ENCODE data around the gene MICU1. TPM values are rescaled to one million over a fixed set of nuclear protein-coding genes. Genes with fewer than 3 reads are reported as not detected.

The MICU1 gene
- total RNA-seq, 3 donors from 2014 or later (not counting 1 experiment from before 2014, with no cell fraction given), result 27.9 to 30.9 (median 29.4) TPM

DNA sequence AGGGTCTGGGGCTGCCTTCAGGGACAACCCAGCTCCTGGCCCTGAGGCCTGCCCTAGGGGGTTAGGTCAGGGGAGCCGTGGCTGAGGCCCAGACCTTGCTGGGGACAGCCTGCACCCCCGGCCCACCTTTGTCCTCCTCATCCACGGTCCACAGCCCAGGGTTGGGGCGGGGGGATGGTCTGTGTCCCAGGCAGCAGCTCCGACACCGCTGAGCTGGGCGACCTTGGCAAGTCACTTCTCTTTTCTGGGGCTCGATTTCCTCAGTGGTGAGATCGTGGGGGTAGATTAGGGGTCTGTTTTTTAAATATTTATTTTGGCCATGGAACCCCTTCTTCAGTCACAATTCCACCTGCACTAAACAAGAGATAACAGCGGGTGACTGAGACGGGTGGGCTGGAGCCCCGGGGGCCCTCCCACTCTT is 302.1 kb downstream of the MICU1 start:
- TF ChIP-seq, protein P1, sequence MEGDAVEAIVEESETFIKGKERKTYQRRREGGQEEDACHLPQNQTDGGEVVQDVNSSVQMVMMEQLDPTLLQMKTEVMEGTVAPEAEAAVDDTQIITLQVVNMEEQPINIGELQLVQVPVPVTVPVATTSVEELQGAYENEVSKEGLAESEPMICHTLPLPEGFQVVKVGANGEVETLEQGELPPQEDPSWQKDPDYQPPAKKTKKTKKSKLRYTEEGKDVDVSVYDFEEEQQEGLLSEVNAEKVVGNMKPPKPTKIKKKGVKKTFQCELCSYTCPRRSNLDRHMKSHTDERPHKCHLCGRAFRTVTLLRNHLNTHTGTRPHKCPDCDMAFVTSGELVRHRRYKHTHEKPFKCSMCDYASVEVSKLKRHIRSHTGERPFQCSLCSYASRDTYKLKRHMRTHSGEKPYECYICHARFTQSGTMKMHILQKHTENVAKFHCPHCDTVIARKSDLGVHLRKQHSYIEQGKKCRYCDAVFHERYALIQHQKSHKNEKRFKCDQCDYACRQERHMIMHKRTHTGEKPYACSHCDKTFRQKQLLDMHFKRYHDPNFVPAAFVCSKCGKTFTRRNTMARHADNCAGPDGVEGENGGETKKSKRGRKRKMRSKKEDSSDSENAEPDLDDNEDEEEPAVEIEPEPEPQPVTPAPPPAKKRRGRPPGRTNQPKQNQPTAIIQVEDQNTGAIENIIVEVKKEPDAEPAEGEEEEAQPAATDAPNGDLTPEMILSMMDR (IDR thresholded peaks at IDR 0.05), result no peak
- Mint-ChIP-seq H3K4me1 (peaks cover 49 to 62% of the 10 kb centered on the region in 2 donors), H3K27me3 (ENCODE audit: low read depth in 2 of 2) (no peaks in the 10 kb centered on the region), H3K4me3 (no peak overlapping the region), H3K9me3 (no peaks in the 10 kb centered on the region), H3K36me3 (no peaks in the 10 kb centered on the region), H3K27ac (peak overlapping the region; percentile 46 to 68)
- 15% methylated on average over 10 of the region's 12 CpGs for WGBS (ENCODE audit: insufficient coverage)
- no peaks in the 10 kb centered on the region for H3K27me3 ChIP-seq (ENCODE audit: control insufficient read depth, insufficient read depth, low read length)
- H3K4me3 ChIP-seq (ENCODE audit: low read length), result no peak overlapping the region
- peaks cover 83% of the 10 kb centered on the region for H3K4me1 ChIP-seq (ENCODE audit: control insufficient read depth, insufficient read depth, low read length)
- DNase-seq (no peak), ATAC-seq (no peak)
- no peaks in the 10 kb centered on the region for H3K36me3 ChIP-seq (ENCODE audit: control insufficient read depth, insufficient read depth, low read length)
- no peaks in the 10 kb centered on the region for H3K9me3 ChIP-seq (ENCODE audit: control insufficient read depth, insufficient read depth, low read length)
- no peak overlapping the region for H3K27ac ChIP-seq (ENCODE audit: low read length)
- intact Hi-C loops (cut with micrococcal nuclease), result no loop called here

DNA sequence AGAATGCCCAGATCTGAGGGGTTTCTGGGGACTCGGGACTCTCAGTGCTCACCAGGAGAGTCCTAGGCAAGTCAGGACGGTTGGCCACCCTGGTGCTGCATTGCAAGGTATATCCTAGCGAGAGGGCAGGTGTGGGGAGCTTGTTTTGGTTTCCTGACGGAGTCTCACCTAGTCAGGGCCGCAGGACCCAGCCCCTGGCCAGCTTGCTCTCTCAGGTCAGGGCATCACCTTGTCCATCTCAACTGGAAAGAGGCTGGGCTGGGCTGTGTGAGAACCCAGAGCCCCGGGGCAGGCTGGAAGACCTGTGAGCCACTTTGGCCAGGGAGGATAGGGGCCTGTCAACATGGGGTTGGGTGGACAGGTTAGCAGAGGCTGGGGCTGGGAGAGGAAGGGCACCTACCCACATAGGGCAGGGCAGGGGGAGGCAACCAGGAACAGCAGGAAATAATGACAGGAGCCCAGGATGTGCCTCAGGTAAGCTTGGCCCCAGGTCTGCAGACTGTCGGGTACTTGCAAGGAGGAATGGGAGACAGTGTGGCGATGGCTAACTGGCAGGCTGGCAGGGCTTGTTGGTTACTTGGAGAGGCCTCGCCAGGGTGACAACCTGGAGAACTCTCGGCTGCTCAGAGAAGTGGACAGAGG is 302.6 kb downstream of the MICU1 start:
- no peak overlapping the region for H3K27ac ChIP-seq (ENCODE audit: low read length)
- Mint-ChIP-seq H3K4me1 (peaks cover 49 to 62% of the 10 kb centered on the region in 2 donors), H3K4me3 (no peak overlapping the region), H3K27me3 (ENCODE audit: low read depth in 2 of 2) (no peaks in the 10 kb centered on the region), H3K36me3 (no peaks in the 10 kb centered on the region), H3K9me3 (no peaks in the 10 kb centered on the region), H3K27ac (peak overlapping the region; percentile 18 to 68)
- ATAC-seq (no peak), DNase-seq (no peak)
- H3K4me3 ChIP-seq (ENCODE audit: low read length), result no peak overlapping the region
- intact Hi-C loops (cut with micrococcal nuclease), result no loop called here
- peaks cover 83% of the 10 kb centered on the region for H3K4me1 ChIP-seq (ENCODE audit: control insufficient read depth, insufficient read depth, low read length)
- 94% methylated on average over 10 of the region's 10 CpGs for WGBS (ENCODE audit: insufficient coverage)
- no peaks in the 10 kb centered on the region for H3K9me3 ChIP-seq (ENCODE audit: control insufficient read depth, insufficient read depth, low read length)
- TF ChIP-seq, protein P1 (IDR thresholded peaks at IDR 0.05), result no peak
- no peaks in the 10 kb centered on the region for H3K36me3 ChIP-seq (ENCODE audit: control insufficient read depth, insufficient read depth, low read length)
- H3K27me3 ChIP-seq (ENCODE audit: control insufficient read depth, insufficient read depth, low read length), result no peaks in the 10 kb centered on the region

DNA sequence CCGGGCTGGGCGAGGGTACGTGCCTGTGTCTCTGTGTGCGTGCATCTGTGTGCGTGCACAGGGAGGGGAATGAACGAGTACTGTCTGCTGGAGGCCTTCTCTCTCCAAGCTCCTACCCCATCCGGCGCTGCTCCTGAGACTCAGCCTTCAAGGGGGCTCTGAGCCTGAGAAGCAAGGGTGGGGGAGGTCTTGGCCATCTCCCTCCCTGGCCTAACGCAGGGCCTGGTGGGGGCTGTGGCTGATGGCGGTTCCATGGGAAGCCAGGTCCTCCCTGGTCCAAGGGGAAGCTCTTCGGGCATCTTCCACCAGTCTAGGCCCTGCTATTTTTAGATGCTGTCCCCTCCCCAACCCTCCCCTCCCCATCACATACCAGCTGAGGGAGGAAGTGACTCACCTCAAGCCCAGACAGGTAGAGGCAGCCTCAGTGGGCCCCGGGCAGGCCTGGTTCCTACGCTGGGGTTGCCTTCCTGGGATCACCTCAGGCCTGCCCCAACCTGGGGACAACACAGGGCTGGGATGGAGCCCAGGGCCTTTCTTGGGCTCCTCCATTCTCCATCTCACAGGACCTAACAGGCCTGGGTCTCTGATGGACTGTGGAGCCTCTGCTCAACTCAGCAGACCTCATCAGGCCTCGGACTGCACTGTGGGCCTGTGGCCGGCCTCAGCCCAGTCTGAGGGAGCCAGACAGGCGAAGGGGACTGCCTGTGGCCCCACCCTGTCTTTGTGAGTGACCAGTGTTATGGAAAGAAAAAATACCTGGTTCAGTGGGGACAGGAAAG is 303.4 kb downstream of the MICU1 start:
- Histone ChIP-seq H3K36me3 (ENCODE audit: control insufficient read depth, insufficient read depth, low read length) (no peaks in the 10 kb centered on the region), H3K4me3 (ENCODE audit: low read length) (no peak overlapping the region), H3K27ac (ENCODE audit: low read length) (no peak overlapping the region), H3K27me3 (ENCODE audit: control insufficient read depth, insufficient read depth, low read length) (no peaks in the 10 kb centered on the region), H3K4me1 (ENCODE audit: control insufficient read depth, insufficient read depth, low read length) (peaks cover 82% of the 10 kb centered on the region), H3K9me3 (ENCODE audit: control insufficient read depth, insufficient read depth, low read length) (no peaks in the 10 kb centered on the region)
- DNase-seq (peak in 1 of 2 donors; percentile 68), ATAC-seq (no peak)
- intact Hi-C loops (cut with micrococcal nuclease), result no loop called here
- WGBS (ENCODE audit: insufficient coverage), result 85% methylated on average over 14 of the region's 16 CpGs
- H3K36me3 Mint-ChIP-seq, result no peaks in the 10 kb centered on the region
- H3K27ac Mint-ChIP-seq, result peak overlapping the region; percentile 18 to 68
- TF ChIP-seq, protein P1 (IDR thresholded peaks at IDR 0.05), result no peak
- no peaks in the 10 kb centered on the region for H3K9me3 Mint-ChIP-seq
- no peak overlapping the region for H3K4me3 Mint-ChIP-seq
- no peaks in the 10 kb centered on the region for H3K27me3 Mint-ChIP-seq (ENCODE audit: low read depth in 2 of 2)
- H3K4me1 Mint-ChIP-seq, result peaks cover 44 to 57% of the 10 kb centered on the region in 2 donors

Data from natural killer cell (primary cell).